ENCODE results near the gene GIPC1. TPM values are rescaled to one million over a fixed set of nuclear protein-coding genes. Genes with fewer than 3 reads are reported as not detected.
A peak's percentile ranks its signal among the peaks of the same experiment; 100 is the strongest.

The GIPC1 gene
- total and polyA plus RNA-seq, 2 of the 4 experiments (the other 2 are of a cell fraction), result 74.2 to 133 TPM

DNA sequence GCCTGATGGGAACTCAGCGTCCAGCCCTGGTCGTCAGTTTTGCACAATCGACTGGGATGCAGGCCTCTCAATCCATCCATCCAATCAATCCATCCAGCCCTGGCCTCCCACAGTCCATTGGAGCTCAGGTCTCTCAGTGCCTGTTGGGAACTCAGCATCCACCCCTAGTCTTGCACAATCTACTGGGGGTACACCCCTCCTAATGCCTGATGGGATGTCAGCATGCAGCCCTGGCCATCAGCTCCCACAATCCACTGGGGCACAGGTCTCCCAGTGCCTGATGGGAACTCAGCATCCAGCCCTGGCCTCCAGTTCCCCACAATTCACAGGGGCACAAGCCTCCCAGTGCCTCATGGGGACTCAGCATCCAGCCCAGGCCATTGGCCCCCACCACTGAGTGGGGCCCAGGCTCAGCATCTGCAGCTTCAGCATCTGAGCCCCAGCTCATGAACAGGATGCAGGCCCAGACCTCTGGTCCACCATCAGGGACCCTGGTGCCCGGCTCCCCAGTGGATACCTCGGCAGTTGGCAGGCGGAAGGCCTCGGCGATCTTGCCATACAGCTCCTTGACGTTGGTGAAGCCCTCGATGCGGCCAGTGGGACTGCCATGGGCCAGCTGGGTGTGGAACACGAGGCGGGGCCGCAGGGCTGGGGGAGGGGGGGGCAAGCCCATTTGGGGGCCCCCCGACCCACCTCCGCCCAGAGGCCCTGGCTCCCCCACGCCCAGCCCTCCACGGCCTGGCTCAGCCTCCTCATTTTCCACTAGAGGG is 13.6 kb downstream of the GIPC1 start:
- no peak overlapping the region for H2BK5ac ChIP-seq (ENCODE audit: low read depth, low read length, poor library complexity, severe bottlenecking)
- no peak overlapping the region for H3K4ac ChIP-seq (ENCODE audit: low read depth, low read length)
- H3K56ac ChIP-seq (ENCODE audit: extremely low read depth, insufficient read depth, low read length), result no peak overlapping the region
- BruUV-seq (replicated peaks), result no TSS peak
- 0 out of 2 replicates have a peak, but pooled peaks cover 9% of the 10 kb centered on the region for H3K9me1 ChIP-seq (ENCODE audit: insufficient read depth, low read length)
- no peak overlapping the region for H3K9ac ChIP-seq (ENCODE audit: low read depth, low read length)
- no peak overlapping the region for H2BK120ac ChIP-seq (ENCODE audit: low read depth, low read length)
- H2BK20ac ChIP-seq (ENCODE audit: low read depth, low read length), result no peak overlapping the region
- in situ Hi-C loops (cut with MboI; ENCODE audit: low sequenced_read_pairs), result no loop called here
- H2AFZ ChIP-seq (replicated peaks; ENCODE audit: low read length, poor library complexity), result peak overlapping the region; percentile 69
- peaks cover 33% of the 10 kb centered on the region for H4K20me1 ChIP-seq (ENCODE audit: insufficient read depth, low read length)
- peaks cover 16 to 56% of the 10 kb centered on the region in 2 experiments for H3K79me1 ChIP-seq (ENCODE audit: low read depth in 1 of 2, low read length in 2 of 2)
- H4K5ac ChIP-seq (ENCODE audit: low read depth, low read length), result no peak overlapping the region
- H3K4me1 ChIP-seq (ENCODE audit: control insufficient read depth, insufficient read depth, low read length), result peaks cover 12% of the 10 kb centered on the region
- H3K27ac ChIP-seq (ENCODE audit: insufficient read depth, low read length), result no peak overlapping the region
- H3K27me3 ChIP-seq (ENCODE audit: control insufficient read depth, insufficient read depth, low read length), result no peaks in the 10 kb centered on the region
- dilution Hi-C loops (cut with HindIII; ENCODE audit: low sequenced_read_pairs, unreplicated experiment), result no loop called here
- no peak overlapping the region for H2AK5ac ChIP-seq (ENCODE audit: low read depth, low read length)
- H2BK15ac ChIP-seq (ENCODE audit: low read depth, low read length), result no peak overlapping the region
- peak overlapping the region; percentile 57 for H2AK9ac ChIP-seq (replicated peaks; ENCODE audit: low read depth, low read length, poor library complexity)
- no peak overlapping the region for H4K8ac ChIP-seq (ENCODE audit: low read depth in 2 of 2, low read length in 2 of 2)
- H3K23ac ChIP-seq (ENCODE audit: low read depth, low read length), result no peak overlapping the region
- H4K91ac ChIP-seq (ENCODE audit: insufficient read depth, low read depth, low read length), result no peak overlapping the region
- DNase-seq (no peak), ATAC-seq (ENCODE audit: low read depth) (no peak)
- no CpG with 5 or more reads among the region's 18 CpGs for WGBS, 2 experiments (ENCODE audit: extremely low coverage in 2 of 2, insufficient read length in 1 of 2)
- H3K4me3 ChIP-seq (ENCODE audit: insufficient read depth, low read depth, low read length), result no peak overlapping the region
- ChIA-PET CTCF (interaction anchor here (0.6 kb wide), 1 partner anchor 65 kb away, joined by 3 read pairs; no protein-coding TSS in a partner anchor), POLR2A (ENCODE audit: unreplicated experiment) (no interaction called here)
- no peak overlapping the region for H3K18ac ChIP-seq (ENCODE audit: low read depth, low read length)
- H3K14ac ChIP-seq (replicated peaks; ENCODE audit: low read depth, low read length), result no peak overlapping the region
- H3K36me3 ChIP-seq (ENCODE audit: control insufficient read depth, insufficient read depth, low read length), result peaks cover 27% of the 10 kb centered on the region
- H3K9me3 ChIP-seq (ENCODE audit: control insufficient read depth, insufficient read depth, low read length), result no peaks in the 10 kb centered on the region
- H3K4me2 ChIP-seq (ENCODE audit: low read depth, low read length), result no peak overlapping the region
- TF ChIP-seq CEBPB (IDR thresholded peaks at IDR 0.05; ENCODE audit: low read depth, low read length) (peak; percentile 53), RCOR1 (IDR thresholded peaks at IDR 0.05; ENCODE audit: insufficient replicate concordance, low read length) (no peak)
- intact Hi-C loops (cut with micrococcal nuclease), result loop anchor here (10.0 kb wide), 1 partner anchor 598 kb away; no protein-coding TSS in a partner anchor
